Spleen (tissue), 11 donors: ENCODE results near the gene PHC2. TPM values are rescaled to one million over a fixed set of nuclear protein-coding genes. Genes with fewer than 3 reads are reported as not detected.

Experiments
- DNase-seq: peaks from one replicate; pipeline ENCODE4 v3.0.0-alpha.2; 2020
- H3K27ac ChIP-seq, 8 donors: fragments of 200-600 bp; sonication (generic) in 7 of 8; 1 replicate in 4 of 8; 2 replicates in 4 of 8; pipeline versions ENCODE4 v1.5.0 to v1.8.0; 2016 to 2021; ENCODE audit warnings: inconsistent platforms in 4 of 8, mild to moderate bottlenecking in 4 of 8, moderate library complexity in 1 of 8
- H3K27me3 ChIP-seq, 7 donors: fragments of 200-600 bp; sonication (generic) in 6 of 7; replicated peaks in 1 of 7; 1 replicate in 4 of 7; 2 replicates in 3 of 7; pipeline versions ENCODE4 v1.5.0 to v1.8.0; 2016 to 2021; ENCODE audit warnings: inconsistent platforms in 3 of 7, mild to moderate bottlenecking in 1 of 7
- H3K36me3 ChIP-seq, 6 donors: fragments of 200-600 bp; sonication (generic) in 5 of 6; 1 replicate in 4 of 6; 2 replicates in 2 of 6; pipeline versions ENCODE4 v1.5.0 to v1.8.0; 2016 to 2021; ENCODE audit warnings: inconsistent platforms in 2 of 6
- H3K4me1 ChIP-seq, 6 donors: fragments of 200-600 bp; sonication (generic) in 5 of 6; 1 replicate in 3 of 6; 2 replicates in 3 of 6; pipeline versions ENCODE4 v1.5.0 to v1.8.0; 2016 to 2021; ENCODE audit warnings: inconsistent platforms in 3 of 6
- H3K4me3 ChIP-seq, 8 donors: fragments of 200-600 bp; sonication (generic) in 7 of 8; 1 replicate in 4 of 8; 2 replicates in 4 of 8; pipeline versions ENCODE4 v1.5.0 to v1.8.0; 2016 to 2021; ENCODE audit warnings: inconsistent platforms in 4 of 8, mild to moderate bottlenecking in 4 of 8, moderate library complexity in 2 of 8
- H3K9me3 ChIP-seq, 8 donors: fragments of 200-600 bp; sonication (generic) in 7 of 8; 1 replicate in 4 of 8; 2 replicates in 4 of 8; pipeline versions ENCODE4 v1.5.0 to v1.8.0; 2016 to 2021; ENCODE audit warnings: inconsistent platforms in 4 of 8
- CTCF ChIP-seq, 11 experiments: fragments of 200-600 bp in 7 of 11; fragments of 450-650 bp in 4 of 11; sonication (generic) in 4 of 11; IDR thresholded peaks in 8 of 11; conservative IDR thresholded peaks in 3 of 11; 1 replicate in 7 of 11; 2 replicates in 4 of 11; pipeline versions ENCODE4 v1.4.0 to v1.8.0; 2016 to 2021; ENCODE audit warnings: antibody characterized with exemption in 11 of 11, inconsistent platforms in 4 of 11, mild to moderate bottlenecking in 1 of 11
- POLR2A ChIP-seq, 3 donors: fragments of 450-650 bp; IDR thresholded peaks; one replicate each; pipeline ENCODE4 v1.5.1; 2017; ENCODE audit warnings: antibody characterized with exemption in 3 of 3, mild to moderate bottlenecking in 1 of 3
- POLR2AphosphoS5 ChIP-seq, 3 donors: sonication (generic); formaldehyde crosslinking; IDR thresholded peaks; one replicate each; pipeline ENCODE4 v1.5.1; 2017; ENCODE audit warnings: antibody characterized with exemption in 3 of 3
- WGBS, 5 donors: extraction: QIAGEN DNeasy Blood & Tissue Kit in 3 of 5; methylation state at CpG; one replicate each; pipeline versions ENCODE4 v1.1.5 to v1.1.7; 2013 to 2018; 5-methylcytosine and 5-hydroxymethylcytosine counted together
- intact Hi-C: fragments of 100-400 bp; cut with DNase I; formaldehyde crosslinking; loops from one replicate; pipeline ENCODE4 v1.15.0; 2023; ENCODE audit warnings: low total_unique reads
- polyA plus RNA-seq, 3 donors: library from polyadenylated mRNA; stranded (reverse); fragments of 200-250 nt; gene quantifications; one replicate each; pipeline ENCODE4 v1.2.1, GENCODE V29; 2013
- total RNA-seq, 7 donors: library from RNA; depleted of rRNA in 3 of 7; stranded (reverse); fragments of >200 nt in 3 of 7; fragmentation: NEBNext Ultra II Directional in 4 of 7; extraction: Animal tissue kit (Norgen Biotek cat#: 25700) in 4 of 7; gene quantifications; one replicate each; pipeline versions ENCODE4 v1.1.0 to v1.2.1, GENCODE V29; 2016 to 2021
- donor health status: healthy with polysubstance abuse.
- donor health status: DM: no; HTN: no; CAD: no; lungs with moderate emphysema.
- donor health status: DM: no; HTN: no; CAD: no.
- donor health status: Bipolar disorder and iron deficiency.
- donor health status: healthy.
- donor health status: DM: no; HTN: no; CAD: no.
- donor health status: DM: yes; HTN: yes; CAD: no.

PHC2 gene
- total and polyA plus RNA-seq, 10 donors: 51.1 to 272 (median 136) TPM

GRCh38 chr1:33329600-33330305 lies 101.1 kb downstream of the PHC2 start:
- Histone ChIP-seq H3K9me3 (no peaks in the 10 kb centered on the region), H3K4me1 (peaks cover 13 to 100% (median 69%) of the 10 kb centered on the region in 6 donors), H3K27me3 (no peaks in the 10 kb centered on the region), H3K4me3 (no peak overlapping the region), H3K27ac (peak overlapping the region in 5 of 8 donors; percentile 73 to 99 (median 98)), H3K36me3 (peaks cover 18 to 100% (median 89%) of the 10 kb centered on the region in 6 donors)
- peak; percentile 30 to 65 (median 33) for TF ChIP-seq POLR2AphosphoS5 (IDR thresholded peaks at IDR 0.05)
- no peak for TF ChIP-seq CTCF (IDR thresholded peaks at IDR 0.05 in 8 of 11, conservative IDR thresholded peaks at IDR 0.05 in 3 of 11)
- DNase-seq: peak; percentile 57
- WGBS, 5 donors: 87 to 95% (median 92%) methylated on average over 13 to 19 of the region's 19 CpGs
- intact Hi-C loops: no loop called here

- Histone ChIP-seq H3K36me3 (peaks cover 18 to 100% (median 96%) of the 10 kb centered on the region in 6 donors), H3K27ac (peak overlapping the region in 7 of 8 donors; percentile 36 to 99 (median 85)), H3K9me3 (no peaks in the 10 kb centered on the region), H3K27me3 (no peaks in the 10 kb centered on the region), H3K4me3 (no peak overlapping the region), H3K4me1 (peaks cover 4 to 98% (median 60%) of the 10 kb centered on the region in 6 donors)
- DNase-seq: peak; percentile 63
- TF ChIP-seq POLR2A (IDR thresholded peaks at IDR 0.05) (no peak), CTCF (IDR thresholded peaks at IDR 0.05 in 8 of 11, conservative IDR thresholded peaks at IDR 0.05 in 3 of 11) (no peak), POLR2AphosphoS5 (IDR thresholded peaks at IDR 0.05) (peak; percentile 19 to 57 (median 26))
- 90 to 97% (median 94%) methylated on average over 12 of the region's 12 CpGs for WGBS, 5 donors
- intact Hi-C loops: no loop called here
Measured at GRCh38 chr1:33328817-33329216, 102.1 kb downstream of the PHC2 start.

- DNase-seq: peak; percentile 79
- TF ChIP-seq POLR2AphosphoS5 (IDR thresholded peaks at IDR 0.05): peak in 1 of 3 donors; percentile 56
- TF ChIP-seq POLR2A (IDR thresholded peaks at IDR 0.05): no peak
- peak in 1 of 11 experiments; percentile 13 for TF ChIP-seq CTCF (IDR thresholded peaks at IDR 0.05 in 8 of 11, conservative IDR thresholded peaks at IDR 0.05 in 3 of 11)
- WGBS, 5 donors: 61 to 75% (median 64%) methylated on average over 9 of the region's 9 CpGs
Measured at GRCh38 chr1:33327587-33328325, 103.1 kb downstream of the PHC2 start.

GRCh38 chr1:33326785-33327184 lies 104.1 kb downstream of the PHC2 start:
- no peaks in the 10 kb centered on the region for H3K27me3 ChIP-seq
- H3K36me3 ChIP-seq: peaks cover 18 to 100% (median 92%) of the 10 kb centered on the region in 6 donors
- H3K4me1 ChIP-seq: peaks cover 0 to 77% (median 41%) of the 10 kb centered on the region in 6 donors
- 39 to 81% (median 62%) methylated on average over 9 of the region's 9 CpGs for WGBS, 5 donors
- H3K27ac ChIP-seq: peak overlapping the region in 7 of 8 donors; percentile 70 to 99 (median 85)
- DNase-seq: peak; percentile 74
- intact Hi-C loops: no loop called here
- H3K9me3 ChIP-seq: no peaks in the 10 kb centered on the region
- peak in 2 of 3 donors; percentile 10 to 62 for TF ChIP-seq POLR2AphosphoS5 (IDR thresholded peaks at IDR 0.05)
- peak in 1 of 11 experiments; percentile 6 for TF ChIP-seq CTCF (IDR thresholded peaks at IDR 0.05 in 8 of 11, conservative IDR thresholded peaks at IDR 0.05 in 3 of 11)
- no peak for TF ChIP-seq POLR2A (IDR thresholded peaks at IDR 0.05)
- peak overlapping the region in 1 of 8 donors; percentile 20 for H3K4me3 ChIP-seq

More at GRCh38 chr1:33327587-33328325, 103.1 kb downstream of the PHC2 start:
- Histone ChIP-seq H3K4me1 (peaks cover 0 to 87% (median 50%) of the 10 kb centered on the region in 6 donors), H3K27me3 (no peaks in the 10 kb centered on the region), H3K27ac (peak overlapping the region in 7 of 8 donors; percentile 70 to 99 (median 85)), H3K4me3 (peak overlapping the region in 1 of 8 donors; percentile 11), H3K36me3 (peaks cover 18 to 100% (median 98%) of the 10 kb centered on the region in 6 donors), H3K9me3 (no peaks in the 10 kb centered on the region)
- intact Hi-C loops: no loop called here
